H1 (cell line): ENCODE measurements around the gene PSME2. TPM values are rescaled to one million over a fixed set of nuclear protein-coding genes. Genes with fewer than 3 reads are reported as not detected.

Source experiments
- BACH1 ChIP-seq: IDR thresholded peaks from 2 replicates; pipeline ENCODE4 v1.6.1; 2012; ENCODE audit warnings: low read length, improper control_type of control experiment
- FOSL1 ChIP-seq: IDR thresholded peaks from 2 replicates; pipeline ENCODE4 v1.6.1; 2011; ENCODE audit warnings: mild to moderate bottlenecking, low read depth, low read length, moderate library complexity; ENCODE audit not compliant: insufficient read depth
- JUN ChIP-seq: IDR thresholded peaks from 2 replicates; pipeline ENCODE4 v1.6.1; 2011; ENCODE audit warnings: low read depth, mild to moderate bottlenecking, improper control_type of control experiment, low read length
- SAP30 ChIP-seq: fragments of 300-600 bp; sonication (generic); IDR thresholded peaks from 2 replicates; pipeline ENCODE4 v1.7.1; 2012; ENCODE audit warnings: low read length, moderate library complexity, mild to moderate bottlenecking, inconsistent platforms; ENCODE audit not compliant: insufficient read depth, insufficient replicate concordance
- SP2 ChIP-seq: IDR thresholded peaks from 2 replicates; pipeline ENCODE4 v1.6.1; 2012; ENCODE audit warnings: mild to moderate bottlenecking, low read length, inconsistent platforms
- polyA plus RNA-seq, 7 experiments: library from polyadenylated mRNA; depleted of rRNA in 3 of 7; stranded (reverse) in 5 of 7; unstranded in 2 of 7; fragments of >200 nt in 5 of 7; fragments of 200-250 nt in 2 of 7; gene quantifications; 1 replicate in 5 of 7; 2 replicates in 1 of 7; 4 replicates in 1 of 7; pipeline versions ENCODE4 v1.2.1 to v1.2.3, GENCODE V29; 2011 to 2013; ENCODE audit warnings: missing spikeins in 2 of 7, mixed read lengths in 2 of 7
- total RNA-seq: library from RNA; stranded (reverse); fragmentation: NEBNext Ultra II Directional; extraction: Animal tissue kit (Norgen Biotek cat#: 25700); gene quantifications from 2 replicates; pipeline ENCODE4 v1.2.1, GENCODE V29; 2021
- TF ChIP-seq, protein P1 (sequence below): IDR thresholded peaks from 2 replicates; pipeline ENCODE4 v1.6.1; 2011; ENCODE audit warnings: low read depth, mild to moderate bottlenecking, low read length; ENCODE audit not compliant: insufficient read depth

Gene PSME2
- total and polyA plus RNA-seq, 2 of the 8 experiments (the other 6 are each of a cell fraction or from before 2014, with no cell fraction given) = 71.8 to 111 TPM

- TF ChIP-seq FOSL1 (no peak), SP2 (no peak), JUN (no peak), BACH1 (no peak), SAP30 (no peak)
- TF ChIP-seq, protein P1, sequence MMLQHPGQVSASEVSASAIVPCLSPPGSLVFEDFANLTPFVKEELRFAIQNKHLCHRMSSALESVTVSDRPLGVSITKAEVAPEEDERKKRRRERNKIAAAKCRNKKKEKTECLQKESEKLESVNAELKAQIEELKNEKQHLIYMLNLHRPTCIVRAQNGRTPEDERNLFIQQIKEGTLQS = no peak
Observed at GRCh38 chr14:24098927-24099813, 47.2 kb downstream of the PSME2 start (continued).
